Measurements from ENCODE around the gene PDE4C. TPM values are rescaled to one million over a fixed set of nuclear protein-coding genes. Genes with fewer than 3 reads are reported as not detected.

PDE4C gene
- total and polyA plus RNA-seq, 12 donors, result 0.30 to 6.3 (median 1.1) TPM

- peaks cover 0 to 7% (median 0%) of the 10 kb centered on the region in 9 donors for H3K4me1 ChIP-seq
- DNase-seq (no peak), ATAC-seq (no peak)
- intact Hi-C loops (cut with DNase I), result no loop called here
- TF ChIP-seq CTCF (IDR thresholded peaks at IDR 0.05), result no peak
- no peaks in the 10 kb centered on the region for H3K9me3 ChIP-seq
- no peaks in the 10 kb centered on the region for H3K27me3 ChIP-seq
- 63 to 67% methylated on average over 6 of the region's 6 CpGs for WGBS, 2 donors
- no peak overlapping the region for H3K27ac ChIP-seq
- H3K4me3 ChIP-seq, result no peak overlapping the region
- no peaks in the 10 kb centered on the region for H3K36me3 ChIP-seq
These were observed 40.7 kb downstream of the PDE4C start for GRCh38 chr19:18185538-18185937.

GRCh38 chr19:18183529-18183928 is 42.7 kb downstream of the PDE4C start:
- intact Hi-C loops (cut with DNase I), result no loop called here
- H3K9me3 ChIP-seq, result no peaks in the 10 kb centered on the region
- no peak overlapping the region for H3K4me3 ChIP-seq
- no peaks in the 10 kb centered on the region for H3K27me3 ChIP-seq
- peaks cover 0 to 6% (median 0%) of the 10 kb centered on the region in 9 donors for H3K36me3 ChIP-seq
- H3K4me1 ChIP-seq, result peaks cover 0 to 21% (median 0%) of the 10 kb centered on the region in 9 donors
- no peak for TF ChIP-seq CTCF (IDR thresholded peaks at IDR 0.05)
- no peak for ATAC-seq
- DNase-seq, result no peak
- H3K27ac ChIP-seq, result no peak overlapping the region

- H3K4me1 ChIP-seq, result peaks cover 0 to 55% (median 0%) of the 10 kb centered on the region in 9 donors
- intact Hi-C loops (cut with DNase I), result no loop called here
These were observed 46.3 kb downstream of the PDE4C start for GRCh38 chr19:18179957-18180356.

GRCh38 chr19:18176367-18177310 is 49.6 kb downstream of the PDE4C start:
- Histone ChIP-seq H3K4me1 (peaks cover 0 to 83% (median 19%) of the 10 kb centered on the region in 9 donors), H3K27me3 (no peaks in the 10 kb centered on the region), H3K36me3 (peaks cover 0 to 43% (median 0%) of the 10 kb centered on the region in 9 donors), H3K9me3 (no peaks in the 10 kb centered on the region), H3K4me3 (peak overlapping the region in 1 of 10 donors; percentile 91), H3K27ac (peak overlapping the region in 1 of 10 donors; percentile 96)
- intact Hi-C loops (cut with DNase I), result no loop called here
- 83 to 85% methylated on average over 19 of the region's 19 CpGs for WGBS, 2 donors
- no peak for DNase-seq
- no peak for TF ChIP-seq CTCF (IDR thresholded peaks at IDR 0.05)
- no peak for ATAC-seq

More at GRCh38 chr19:18179957-18180356, 46.3 kb downstream of the PDE4C start:
- 92% methylated on average over 5 of the region's 5 CpGs for WGBS, 2 donors
- TF ChIP-seq CTCF (IDR thresholded peaks at IDR 0.05), result no peak
- Histone ChIP-seq H3K27ac (peak overlapping the region in 1 of 10 donors; percentile 85), H3K36me3 (peaks cover 0 to 42% (median 0%) of the 10 kb centered on the region in 9 donors), H3K9me3 (no peaks in the 10 kb centered on the region), H3K4me3 (no peak overlapping the region), H3K27me3 (no peaks in the 10 kb centered on the region)
- DNase-seq, result no peak
- ATAC-seq, result no peak
